T-helper 2 cell treated with Interferon-gamma antibody and Interleukin-4, amounts not matched to agents 5 μg/mL and 100 μg/mL, for 36 hours (primary cell): Measurements from ENCODE around the gene DENND6B.

Source experiments
- DNase-seq: peaks from one replicate; pipeline ENCODE4 v3.0.0; 2021; ENCODE audit warnings: low spot score
- H3K27ac Mint-ChIP-seq: one replicate; pipeline ENCODE4 v1.8.0; 2021; ENCODE audit warnings: mild to moderate bottlenecking, mixed read lengths
- H3K27me3 Mint-ChIP-seq: one replicate; pipeline ENCODE4 v1.8.0; 2021; ENCODE audit warnings: low read depth, mixed read lengths
- H3K36me3 Mint-ChIP-seq: one replicate; pipeline ENCODE4 v1.8.0; 2021; ENCODE audit warnings: low read depth, mixed read lengths
- H3K4me1 Mint-ChIP-seq: one replicate; pipeline ENCODE4 v1.8.0; 2021; ENCODE audit warnings: low read depth, mixed read lengths
- H3K4me3 Mint-ChIP-seq: one replicate; pipeline ENCODE4 v1.8.0; 2022; ENCODE audit warnings: mild to moderate bottlenecking, moderate library complexity, mixed read lengths
- H3K9me3 Mint-ChIP-seq: one replicate; pipeline ENCODE4 v1.8.0; 2021; ENCODE audit warnings: mixed read lengths

The DENND6B gene

DNA sequence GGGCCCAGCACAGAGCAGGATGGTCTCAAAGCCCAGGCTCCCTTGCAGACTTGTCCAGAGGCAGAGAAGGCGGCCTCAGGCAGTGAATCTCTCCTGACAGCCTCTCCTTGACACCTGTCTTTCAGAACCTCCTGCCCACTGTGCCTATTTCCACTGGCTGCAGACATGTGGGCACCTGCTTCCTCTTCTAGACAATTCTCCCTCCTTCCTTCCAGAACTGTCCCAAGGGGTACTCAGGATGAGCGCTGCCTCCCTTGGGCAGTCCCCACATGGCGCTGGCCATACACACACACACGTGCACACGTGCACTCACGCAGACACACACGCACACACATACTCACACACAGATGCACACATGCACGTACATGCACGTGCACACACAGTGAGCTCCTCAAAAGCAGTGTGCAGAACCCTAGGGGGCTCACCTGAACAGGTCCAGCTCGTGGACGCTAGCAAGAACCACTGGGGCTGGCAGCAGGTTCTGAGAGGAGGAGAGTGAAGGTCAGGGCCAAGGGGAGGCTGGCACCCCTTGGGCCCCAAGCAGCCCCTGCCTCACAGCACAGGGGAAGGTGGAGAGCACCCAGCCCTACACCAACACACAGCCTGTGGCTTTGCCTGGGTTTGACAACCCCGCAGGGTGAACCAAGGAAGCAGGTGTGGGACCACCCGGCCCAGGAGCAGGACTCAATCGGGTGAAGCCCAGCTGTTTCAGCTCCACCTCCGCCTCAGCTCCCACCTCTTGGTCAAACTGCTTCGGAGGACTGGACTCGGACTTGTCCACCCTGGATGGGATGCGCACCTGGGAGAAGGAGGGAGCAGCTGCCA lies 11.3 kb downstream of the DENND6B start:
- peak overlapping the region; percentile 75 for H3K4me3 Mint-ChIP-seq
- no peaks in the 10 kb centered on the region for H3K9me3 Mint-ChIP-seq
- no peaks in the 10 kb centered on the region for H3K36me3 Mint-ChIP-seq
- DNase-seq: no peak
- H3K27ac Mint-ChIP-seq: peak overlapping the region; percentile 62
- H3K27me3 Mint-ChIP-seq: no peaks in the 10 kb centered on the region
- peaks cover 8% of the 10 kb centered on the region for H3K4me1 Mint-ChIP-seq

DNA sequence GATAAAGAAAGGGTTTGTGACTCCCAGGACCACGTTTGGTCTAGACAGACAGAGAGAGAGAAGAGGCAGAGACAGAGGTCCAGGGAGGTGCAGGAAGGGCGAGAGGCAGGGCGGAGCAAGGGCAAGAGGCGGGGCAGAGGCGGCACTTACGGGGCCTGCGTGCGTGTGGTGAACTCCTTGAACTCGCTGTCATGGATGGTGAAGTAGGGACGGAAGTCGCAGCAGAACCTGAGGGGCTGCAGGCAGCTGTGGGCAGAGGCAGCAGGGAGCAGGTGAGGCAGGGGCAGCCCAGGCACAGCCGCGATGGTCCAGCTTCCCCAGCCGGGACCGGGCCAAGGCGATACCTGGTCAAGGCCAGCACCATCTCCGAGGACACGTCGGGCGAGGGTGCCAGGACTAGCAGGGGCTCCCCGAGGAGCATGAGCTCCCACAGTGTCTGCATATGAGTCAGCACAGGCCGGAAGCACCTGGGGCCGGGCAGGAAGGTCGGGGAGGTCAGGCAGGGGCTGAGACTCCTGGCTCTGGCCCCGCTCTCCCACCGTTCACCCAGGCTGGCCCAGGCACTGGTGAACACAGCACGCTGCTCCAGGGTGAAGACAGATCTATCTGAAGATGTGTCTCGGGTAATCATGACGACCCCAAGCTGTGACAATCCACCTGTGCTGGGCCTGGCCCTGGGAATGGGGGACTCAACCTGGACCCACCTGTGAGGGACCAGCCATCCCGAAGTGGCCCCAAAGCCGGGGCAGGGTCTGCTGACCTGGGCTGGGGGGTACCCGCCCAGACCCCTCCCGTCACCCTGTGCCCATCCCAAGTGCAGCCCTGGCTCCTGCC lies 12.1 kb downstream of the DENND6B start:
- Mint-ChIP-seq H3K9me3 (no peaks in the 10 kb centered on the region), H3K4me3 (peak overlapping the region; percentile 84), H3K27ac (peak overlapping the region; percentile 86), H3K27me3 (no peaks in the 10 kb centered on the region), H3K36me3 (no peaks in the 10 kb centered on the region), H3K4me1 (peaks cover 8% of the 10 kb centered on the region)
- DNase-seq: peak; percentile 73

DNA sequence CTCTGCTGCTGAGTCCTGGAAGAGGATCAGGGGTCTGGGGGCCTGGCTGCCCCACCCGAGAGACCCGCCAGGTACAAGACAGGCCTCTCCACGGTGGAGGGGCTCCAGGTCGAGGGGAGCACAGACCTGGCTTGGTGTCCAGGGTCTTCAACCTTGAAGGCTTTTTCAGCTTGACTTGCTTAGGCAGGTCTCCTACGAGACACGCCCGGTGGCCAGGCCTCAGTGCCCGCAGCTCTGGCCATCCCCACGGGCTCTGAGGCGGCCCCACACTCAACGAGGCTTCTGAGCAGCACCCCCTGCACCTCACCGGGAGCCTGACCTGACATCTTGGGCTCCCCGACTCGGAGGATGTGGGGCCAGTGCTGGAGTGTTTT lies 12.7 kb downstream of the DENND6B start:
- Mint-ChIP-seq H3K27ac (peak overlapping the region; percentile 86), H3K27me3 (no peaks in the 10 kb centered on the region), H3K4me3 (peak overlapping the region; percentile 84), H3K36me3 (no peaks in the 10 kb centered on the region), H3K4me1 (peaks cover 8% of the 10 kb centered on the region), H3K9me3 (no peaks in the 10 kb centered on the region)
- DNase-seq: no peak

DNA sequence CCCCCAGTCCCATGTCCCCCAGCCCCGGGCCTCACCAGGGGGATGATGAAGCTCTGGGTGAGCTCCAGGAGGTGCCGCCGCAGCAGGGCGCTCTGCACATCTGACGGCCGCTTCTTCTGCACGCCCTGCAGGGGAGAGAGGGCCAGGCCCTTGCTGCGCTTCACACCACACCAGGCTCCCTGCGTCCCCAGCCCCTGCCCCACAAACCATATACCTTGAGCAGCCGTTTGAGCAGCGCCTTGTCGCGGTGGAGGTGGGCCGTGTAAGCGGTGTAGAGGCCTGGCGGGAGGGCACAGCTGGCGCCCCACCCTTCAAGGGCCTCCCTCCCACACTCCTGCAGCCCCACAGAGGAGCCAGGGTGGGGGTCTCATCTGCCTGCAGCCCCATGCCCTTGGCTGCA lies 13.2 kb downstream of the DENND6B start:
- DNase-seq: no peak
- Mint-ChIP-seq H3K4me3 (peak overlapping the region; percentile 84), H3K9me3 (no peaks in the 10 kb centered on the region), H3K36me3 (no peaks in the 10 kb centered on the region), H3K4me1 (peaks cover 11% of the 10 kb centered on the region), H3K27me3 (peaks cover 3% of the 10 kb centered on the region), H3K27ac (peak overlapping the region; percentile 55)

DNA sequence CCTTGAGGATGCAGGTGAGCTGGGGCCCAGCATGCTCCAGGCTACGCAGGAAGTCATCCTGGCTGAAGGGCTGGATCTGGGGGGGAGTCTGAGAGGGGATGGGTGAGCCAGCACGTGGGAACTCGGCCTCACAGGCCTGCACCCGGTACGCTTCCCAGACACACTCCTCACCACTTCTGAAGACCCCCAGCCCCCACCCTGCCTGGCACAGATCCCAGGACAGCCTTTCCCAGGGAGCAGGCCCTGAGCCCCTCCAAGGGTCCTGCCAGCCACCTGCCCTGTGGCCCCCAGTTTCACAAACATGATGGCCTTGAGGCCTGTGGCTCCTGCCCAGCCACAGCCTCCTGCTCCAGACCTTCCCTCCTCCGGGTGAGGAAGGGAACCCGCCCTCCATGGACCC lies 13.8 kb downstream of the DENND6B start:
- no peak overlapping the region for H3K27ac Mint-ChIP-seq

DNA sequence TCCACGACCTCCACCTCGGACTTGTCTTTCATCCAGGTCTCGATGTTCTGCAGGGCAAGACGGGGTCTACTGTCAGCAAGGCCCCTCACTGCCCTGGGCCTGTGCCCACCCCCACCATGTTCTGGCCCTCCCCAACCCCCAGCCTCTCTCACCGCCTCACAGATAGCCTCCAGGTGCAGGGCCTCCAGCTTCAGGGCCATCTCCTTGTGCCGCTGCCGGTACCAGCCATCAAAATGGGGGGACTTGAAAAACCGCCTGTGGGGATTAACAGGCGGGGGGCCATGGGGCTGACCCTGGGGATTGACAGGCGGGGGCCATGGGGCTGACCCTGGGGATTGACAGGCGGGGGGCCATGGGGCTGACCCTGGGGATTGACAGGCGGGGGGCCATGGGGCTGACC lies 14.4 kb downstream of the DENND6B start:
- no peaks in the 10 kb centered on the region for H3K9me3 Mint-ChIP-seq
- peaks cover 11% of the 10 kb centered on the region for H3K4me1 Mint-ChIP-seq
- no peak for DNase-seq
- H3K27me3 Mint-ChIP-seq: peaks cover 3% of the 10 kb centered on the region
- no peak overlapping the region for H3K27ac Mint-ChIP-seq
- H3K4me3 Mint-ChIP-seq: no peak overlapping the region
- H3K36me3 Mint-ChIP-seq: no peaks in the 10 kb centered on the region

More for the DNA sequence above, 13.8 kb downstream of the DENND6B start:
- Mint-ChIP-seq H3K36me3 (no peaks in the 10 kb centered on the region), H3K9me3 (no peaks in the 10 kb centered on the region), H3K4me3 (no peak overlapping the region), H3K27me3 (peaks cover 3% of the 10 kb centered on the region), H3K4me1 (peaks cover 11% of the 10 kb centered on the region)
- no peak for DNase-seq

DNA sequence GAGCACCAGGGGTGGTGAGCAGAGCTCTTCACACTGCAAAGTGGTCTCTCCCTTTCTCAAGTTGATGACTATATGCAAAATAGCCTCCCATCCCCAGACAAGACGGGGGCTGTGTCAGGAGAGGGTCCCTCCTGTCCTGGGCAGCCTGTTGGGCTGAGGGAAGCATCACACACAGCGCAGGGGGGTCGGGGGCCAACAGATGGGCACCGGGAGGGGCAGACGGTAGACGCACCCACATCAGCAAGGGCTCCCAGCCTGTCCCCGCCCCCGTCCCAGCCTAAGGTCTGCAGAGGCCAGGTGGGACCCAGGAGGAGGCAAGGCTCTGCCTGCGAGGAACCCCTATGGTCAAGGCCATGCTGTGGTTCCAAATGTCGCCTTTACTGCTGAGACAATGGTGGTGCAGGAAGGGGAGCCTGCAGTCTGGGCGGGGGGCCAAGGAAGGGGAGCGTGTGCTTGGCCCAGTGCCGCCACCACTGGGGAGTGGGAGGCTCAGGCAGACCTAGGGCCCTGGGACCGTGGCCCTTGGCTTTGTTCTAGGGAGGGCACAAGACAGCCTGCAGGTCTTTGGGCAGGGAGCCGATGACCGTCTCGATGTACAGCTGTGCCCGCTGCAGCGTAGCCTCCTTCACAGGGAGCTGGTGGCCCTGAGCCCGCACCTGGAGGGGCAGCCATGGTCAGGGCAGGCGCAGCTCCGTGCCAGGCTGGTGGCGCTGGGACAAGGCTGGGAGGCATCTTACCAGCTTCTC lies 15.0 kb downstream of the DENND6B start:
- Mint-ChIP-seq H3K4me3 (no peak overlapping the region), H3K4me1 (peaks cover 11% of the 10 kb centered on the region), H3K27ac (no peak overlapping the region), H3K9me3 (no peaks in the 10 kb centered on the region), H3K36me3 (no peaks in the 10 kb centered on the region), H3K27me3 (peaks cover 3% of the 10 kb centered on the region)
- no peak for DNase-seq

DNA sequence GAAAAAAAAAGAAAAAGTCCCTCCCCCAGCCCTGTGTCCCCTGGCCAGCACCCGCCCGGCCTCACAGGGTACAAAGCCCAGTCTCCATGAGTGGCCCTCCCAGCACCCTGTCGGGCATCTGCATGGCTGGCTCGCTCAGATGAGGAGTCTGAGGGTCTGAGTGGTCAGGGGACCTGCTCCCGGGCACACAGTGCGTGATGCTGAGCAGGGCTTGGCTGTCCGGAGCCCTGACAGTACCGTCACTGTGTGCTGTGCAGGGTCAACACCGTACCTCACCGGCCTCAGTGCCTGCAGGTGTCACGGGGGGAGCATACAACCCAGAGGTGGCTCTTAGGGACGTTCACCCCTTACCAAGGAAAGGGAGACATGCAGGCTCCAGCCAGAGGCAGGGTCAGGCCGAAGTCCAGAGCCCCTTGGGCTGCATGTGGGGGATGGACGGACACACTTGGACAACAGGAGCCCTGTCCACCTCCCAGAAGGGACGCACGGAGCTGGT lies 15.8 kb downstream of the DENND6B start:
- Mint-ChIP-seq H3K27me3 (peaks cover 7% of the 10 kb centered on the region), H3K4me1 (peaks cover 12% of the 10 kb centered on the region), H3K27ac (no peak overlapping the region), H3K4me3 (no peak overlapping the region), H3K36me3 (no peaks in the 10 kb centered on the region), H3K9me3 (no peaks in the 10 kb centered on the region)
- no peak for DNase-seq

DNA sequence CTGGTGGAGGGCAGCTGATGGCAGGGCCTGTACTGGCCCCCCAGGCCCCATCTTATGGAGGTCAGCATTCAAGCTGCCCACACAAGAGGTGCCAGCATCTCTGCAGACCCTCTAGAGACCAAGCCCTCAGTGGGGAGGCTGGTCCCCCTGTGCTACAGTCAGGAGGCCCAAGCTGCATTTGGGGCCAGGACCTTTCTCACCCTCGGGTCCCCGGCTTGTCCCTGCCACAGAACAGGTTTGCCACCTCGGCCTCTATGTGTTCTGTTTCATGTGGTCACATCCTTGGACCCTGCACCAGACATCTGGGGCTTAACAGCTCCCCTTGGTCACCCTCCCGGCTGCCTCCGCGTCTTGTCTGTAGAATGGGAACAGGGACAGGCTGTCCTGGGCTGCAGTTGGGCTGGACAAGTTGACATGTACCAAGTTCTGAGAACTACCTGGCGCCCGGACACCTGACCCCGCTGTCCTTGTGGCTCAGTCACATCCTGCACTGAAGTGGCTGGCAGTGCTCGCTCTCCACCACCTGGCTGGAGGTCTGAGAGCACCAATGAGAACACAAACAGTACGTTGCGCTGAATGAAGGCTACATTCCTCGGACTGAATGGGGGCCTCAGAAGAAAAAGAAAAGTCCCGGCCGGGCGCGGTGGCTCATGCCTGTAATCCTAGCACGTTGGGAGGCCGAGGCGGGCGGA lies 16.6 kb downstream of the DENND6B start:
- Mint-ChIP-seq H3K4me3 (no peak overlapping the region), H3K4me1 (peaks cover 10% of the 10 kb centered on the region), H3K9me3 (no peaks in the 10 kb centered on the region), H3K27ac (no peak overlapping the region), H3K27me3 (peaks cover 9% of the 10 kb centered on the region), H3K36me3 (no peaks in the 10 kb centered on the region)
- DNase-seq: no peak

DNA sequence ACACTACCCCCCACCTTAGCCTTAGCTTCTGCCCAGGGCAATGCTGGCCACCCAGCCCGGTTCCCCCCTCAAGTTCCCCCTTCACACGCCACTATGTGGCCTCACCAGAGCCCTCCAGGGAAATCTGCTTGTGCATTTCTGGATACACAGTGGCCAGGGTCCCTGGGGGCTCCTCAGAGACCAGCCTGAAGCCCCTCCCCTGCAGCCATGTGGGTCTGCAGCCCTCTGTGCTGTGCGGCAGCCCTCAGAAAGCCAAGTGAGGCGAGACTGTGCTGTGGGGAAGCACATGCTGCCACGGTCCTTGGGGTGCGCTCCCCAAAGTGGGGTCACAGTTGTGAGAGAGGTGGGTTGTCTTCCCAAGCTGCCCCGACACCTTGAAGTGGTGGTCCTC lies 17.2 kb downstream of the DENND6B start:
- Mint-ChIP-seq H3K27me3 (peaks cover 9% of the 10 kb centered on the region), H3K27ac (no peak overlapping the region), H3K9me3 (no peaks in the 10 kb centered on the region), H3K36me3 (no peaks in the 10 kb centered on the region), H3K4me3 (no peak overlapping the region), H3K4me1 (peaks cover 10% of the 10 kb centered on the region)
- DNase-seq: no peak

DNA sequence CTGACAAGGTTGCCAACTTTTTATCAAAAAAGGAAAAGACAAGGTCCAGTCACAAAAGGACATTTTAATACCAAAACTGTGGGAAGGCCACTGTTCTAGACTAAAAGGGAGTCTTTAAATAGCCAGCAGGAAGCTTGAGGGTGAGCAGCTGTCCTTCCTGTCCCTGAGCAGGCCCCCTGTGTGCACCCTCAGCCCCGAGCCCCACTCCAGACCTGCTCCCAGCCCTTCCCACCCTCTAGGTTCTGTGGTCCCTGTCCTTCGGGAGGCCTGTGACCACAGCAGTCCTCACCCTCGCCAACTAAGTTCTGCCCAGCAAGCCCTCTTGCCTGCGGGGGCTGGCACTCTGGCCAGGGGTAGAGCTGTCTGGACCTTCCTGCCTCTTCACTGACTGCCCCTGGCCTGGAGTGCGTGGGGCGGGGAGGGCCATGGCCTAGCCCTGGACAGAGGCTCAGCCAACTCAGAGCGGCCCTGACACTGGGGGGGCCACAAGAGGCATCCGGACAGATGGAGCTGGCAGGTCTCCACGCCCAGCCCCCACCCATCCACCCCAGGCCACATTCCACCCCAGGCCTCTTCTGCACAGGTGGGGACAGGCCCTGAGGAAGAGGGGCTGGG lies 17.7 kb downstream of the DENND6B start:
- H3K4me1 Mint-ChIP-seq: peaks cover 9% of the 10 kb centered on the region
- peaks cover 9% of the 10 kb centered on the region for H3K27me3 Mint-ChIP-seq
- H3K4me3 Mint-ChIP-seq: peak overlapping the region; percentile 70
- H3K27ac Mint-ChIP-seq: peak overlapping the region; percentile 64
- no peaks in the 10 kb centered on the region for H3K9me3 Mint-ChIP-seq
- no peak for DNase-seq
- no peaks in the 10 kb centered on the region for H3K36me3 Mint-ChIP-seq

DNA sequence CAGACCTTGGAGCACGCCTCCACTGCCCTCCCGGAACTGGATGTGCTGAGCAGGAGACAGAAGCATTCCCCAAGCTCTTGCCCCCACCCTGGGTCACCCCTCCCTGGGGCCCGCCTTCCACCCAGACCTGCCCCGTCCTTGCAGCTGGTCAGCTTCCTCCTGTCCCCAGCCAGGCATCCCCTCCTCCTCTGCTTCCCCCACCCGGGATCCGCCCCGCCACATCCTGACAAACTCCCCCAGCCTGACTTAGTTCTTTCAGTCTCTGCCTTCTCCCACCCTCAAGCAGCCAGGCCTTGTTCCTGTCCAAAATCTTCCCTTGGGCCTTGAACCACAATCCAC lies 18.2 kb downstream of the DENND6B start:
- peak overlapping the region; percentile 64 for H3K27ac Mint-ChIP-seq
- DNase-seq: no peak
- no peaks in the 10 kb centered on the region for H3K36me3 Mint-ChIP-seq
- no peaks in the 10 kb centered on the region for H3K9me3 Mint-ChIP-seq
- peak overlapping the region; percentile 70 for H3K4me3 Mint-ChIP-seq
- H3K27me3 Mint-ChIP-seq: peaks cover 9% of the 10 kb centered on the region
- peaks cover 9% of the 10 kb centered on the region for H3K4me1 Mint-ChIP-seq
